Stimulated activated CD8-positive, alpha-beta memory T cell treated with anti-CD3 and anti-CD28 coated beads, Interleukin-12 subunit alpha, Interleukin-12 subunit beta, amount 100 ng/mL, for 24 hours (primary cell): ENCODE results near the gene HIBADH.

Source experiments
- DNase-seq: peaks from one replicate; pipeline ENCODE4 v3.0.0-alpha.2; 2020; ENCODE audit errors: extremely low read depth

HIBADH gene

DNA sequence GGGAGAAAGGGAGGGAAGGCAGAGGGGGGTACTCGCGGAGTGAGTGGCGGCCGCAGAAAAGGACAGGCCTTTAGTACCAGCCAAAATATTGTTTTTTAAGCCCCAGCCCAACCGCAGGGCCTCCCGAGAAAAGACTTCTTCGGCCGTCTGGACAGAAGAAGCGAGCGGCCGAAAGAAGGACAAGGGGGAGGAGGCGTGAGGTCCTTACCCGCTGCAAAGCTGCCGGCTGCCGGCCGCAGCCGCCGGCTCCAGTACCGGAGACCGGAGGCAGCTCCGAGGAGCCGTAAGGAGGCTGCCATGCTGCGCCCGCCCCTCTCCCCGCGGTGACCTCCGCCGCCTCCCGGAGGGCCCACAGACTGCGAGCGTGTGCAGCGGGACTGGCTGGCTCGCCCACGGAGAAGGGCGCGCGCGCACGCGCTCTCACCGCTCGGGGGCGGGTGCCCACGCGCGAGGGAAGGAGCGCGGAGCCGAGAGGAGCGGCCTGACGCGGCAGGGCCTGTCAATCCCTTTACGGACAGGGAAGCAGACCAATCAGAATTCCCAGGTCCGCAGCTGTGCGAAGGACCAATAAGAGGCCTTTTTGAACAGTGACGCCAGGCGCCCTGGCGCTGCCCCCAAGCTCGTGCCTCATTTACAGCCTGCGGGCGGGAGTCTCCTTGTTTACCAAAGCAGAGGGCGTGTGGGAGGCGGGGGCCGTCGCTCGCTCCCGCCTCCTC, at the start of gene HIBADH:
Gene HIBADH (minus strand): TSS at position 394 of the 716 bp plus-strand sequence. CDS start 95 bp downstream, at position 299.
- DNase-seq, result peak; percentile 79

DNA sequence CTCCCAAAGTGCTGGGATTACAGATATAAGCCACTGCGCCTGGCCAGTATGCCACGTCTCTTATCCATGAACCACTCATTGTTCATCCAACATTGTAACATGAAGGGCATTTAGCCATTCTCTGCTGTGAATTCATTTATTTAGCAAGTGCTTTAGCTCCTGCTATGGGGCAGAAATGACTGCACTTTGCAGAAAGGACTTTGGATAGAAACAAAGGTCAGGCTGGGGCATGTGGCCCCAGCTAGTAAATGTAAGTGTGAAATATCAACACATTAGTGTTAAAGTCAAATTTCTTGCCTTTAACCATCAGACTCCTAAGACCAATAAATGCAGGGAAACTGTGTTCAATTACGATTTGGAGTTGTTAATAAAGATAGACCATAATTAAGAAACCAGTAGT, 49.5 kb upstream of the HIBADH start:
- no peak for DNase-seq

DNA sequence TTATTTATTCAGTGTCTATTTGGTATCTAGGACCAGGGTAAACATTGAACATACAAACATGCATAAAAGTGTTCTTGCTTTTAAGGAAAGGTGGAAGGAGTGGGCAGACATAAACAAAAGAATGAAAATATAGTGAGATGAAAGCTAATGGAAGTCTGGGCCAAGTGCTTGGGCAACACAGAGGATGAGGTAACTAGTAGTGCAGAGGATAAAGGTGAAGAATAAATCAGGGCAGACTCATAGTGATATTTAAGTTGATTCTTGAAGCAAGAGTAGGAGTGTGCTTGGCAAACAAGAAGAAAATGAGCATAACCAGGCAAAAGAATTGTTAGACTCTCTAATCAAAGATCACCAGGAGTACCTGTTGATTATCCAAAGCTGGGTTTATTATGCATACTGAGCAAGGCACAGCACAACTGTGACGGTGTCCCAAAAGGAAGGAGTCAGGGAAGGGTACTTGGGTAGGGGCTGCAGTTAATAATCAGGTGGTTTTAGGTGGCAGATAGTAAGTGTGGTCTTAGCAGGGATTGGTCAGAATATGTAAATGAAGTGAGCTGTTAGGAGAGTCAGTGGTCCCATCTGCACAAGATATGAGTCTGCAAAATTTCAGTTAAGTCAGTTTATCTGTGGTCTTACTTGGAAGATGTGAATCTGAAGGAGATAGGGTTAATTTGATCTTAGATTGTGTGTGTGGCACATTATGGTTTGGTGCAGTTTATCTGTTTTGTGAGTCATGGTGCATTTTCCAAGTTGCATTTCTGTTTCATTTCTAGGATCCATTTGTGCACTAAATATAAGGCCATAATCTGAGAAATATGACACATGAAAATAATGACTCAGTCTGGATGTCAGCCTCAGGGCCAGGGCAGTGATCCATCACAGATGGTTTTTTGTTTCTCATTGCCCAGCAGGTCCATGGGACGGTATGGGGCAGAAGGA, 46.7 kb upstream of the HIBADH start:
- DNase-seq, result no peak

DNA sequence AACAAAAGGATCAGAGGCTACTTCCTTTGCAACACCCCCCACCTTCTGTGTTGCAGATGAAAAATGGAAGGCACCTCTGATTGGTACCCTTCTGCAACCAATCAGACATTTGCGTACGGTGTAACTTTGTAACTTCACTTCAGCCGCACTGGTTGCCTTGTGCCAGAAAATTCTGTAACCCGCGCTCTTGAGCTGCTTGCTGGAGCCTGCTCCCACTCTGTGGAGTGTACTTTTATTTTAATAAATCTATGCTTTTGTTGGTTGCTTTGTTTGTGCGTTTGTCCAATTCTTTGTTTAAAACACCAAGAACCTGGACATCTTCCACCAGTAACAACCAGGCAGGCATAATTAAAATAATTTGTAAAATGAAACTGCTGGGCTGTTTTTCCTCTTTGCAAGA, 45.8 kb upstream of the HIBADH start:
- no peak for DNase-seq

DNA sequence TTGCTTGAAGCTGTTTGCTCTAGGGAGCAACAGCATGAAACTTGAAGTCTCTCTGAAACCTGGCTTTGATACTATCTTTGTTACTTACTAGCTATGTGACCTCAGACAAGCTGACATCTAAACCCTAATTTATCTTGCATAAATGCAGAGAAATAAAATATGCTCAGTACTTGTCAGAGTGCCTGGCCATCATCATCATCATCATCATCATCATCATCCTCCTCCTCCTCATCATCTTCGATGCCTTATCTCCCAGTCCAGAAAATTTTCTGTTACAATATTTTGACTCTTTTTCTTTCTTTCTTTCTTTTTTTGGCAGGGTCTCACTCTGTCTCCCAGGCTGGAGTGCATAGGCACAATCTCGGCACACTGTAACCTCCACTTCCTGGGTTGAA, 42.5 kb upstream of the HIBADH start:
- DNase-seq, result no peak

DNA sequence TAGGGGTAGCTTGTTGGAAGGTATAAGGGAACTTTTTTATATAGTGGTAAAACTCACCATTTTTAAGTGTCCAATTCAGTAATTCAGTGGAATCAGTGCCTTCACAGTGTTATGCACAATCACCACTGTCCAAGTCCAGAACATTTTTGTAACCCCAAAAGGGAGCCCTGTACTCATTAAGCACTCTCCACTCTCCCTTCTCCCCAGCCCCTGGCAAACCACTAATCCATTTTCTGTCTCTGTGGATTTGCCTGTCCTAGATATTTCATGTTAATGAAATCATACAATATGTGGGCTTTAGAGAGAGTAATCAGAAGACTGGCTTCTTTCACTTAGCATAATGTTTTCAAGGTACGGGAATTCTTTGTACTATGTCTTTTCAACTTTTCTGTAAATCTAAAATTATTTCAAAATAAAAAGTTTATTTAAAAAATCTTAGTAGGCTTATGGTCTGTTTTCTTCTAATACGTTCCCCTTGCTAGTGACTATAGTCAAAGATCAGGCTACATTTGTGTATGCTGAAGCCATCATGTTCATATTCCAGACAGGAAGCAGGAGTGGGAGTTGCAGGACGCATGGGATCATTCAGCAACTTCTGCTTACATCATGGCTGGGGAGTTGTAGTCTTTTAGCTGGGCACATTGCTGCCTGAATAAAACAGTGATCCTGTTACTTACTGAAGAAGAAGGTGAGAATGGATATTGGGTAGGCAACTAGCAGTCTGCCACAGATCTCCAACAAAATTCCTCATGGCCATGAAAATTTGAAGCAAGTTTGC, 41.9 kb upstream of the HIBADH start:
- no peak for DNase-seq

DNA sequence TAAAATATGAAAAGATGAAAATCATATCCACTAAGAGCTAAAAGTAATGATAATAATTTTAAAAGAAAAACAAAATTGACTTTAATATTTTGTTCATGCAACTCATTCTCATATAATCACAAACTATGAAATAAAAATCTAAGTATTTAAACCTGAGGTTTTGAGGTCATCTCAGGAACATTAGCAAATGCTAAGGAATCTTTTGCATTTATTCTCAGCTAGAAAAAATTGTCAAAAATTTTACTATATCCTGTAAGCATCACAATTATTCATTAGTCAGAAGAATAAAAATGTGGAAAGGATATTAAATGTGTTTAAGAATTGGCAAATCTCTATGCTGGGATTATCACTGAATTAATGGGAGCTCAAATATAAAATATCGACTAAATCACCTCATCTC, 40.5 kb upstream of the HIBADH start:
- no peak for DNase-seq

DNA sequence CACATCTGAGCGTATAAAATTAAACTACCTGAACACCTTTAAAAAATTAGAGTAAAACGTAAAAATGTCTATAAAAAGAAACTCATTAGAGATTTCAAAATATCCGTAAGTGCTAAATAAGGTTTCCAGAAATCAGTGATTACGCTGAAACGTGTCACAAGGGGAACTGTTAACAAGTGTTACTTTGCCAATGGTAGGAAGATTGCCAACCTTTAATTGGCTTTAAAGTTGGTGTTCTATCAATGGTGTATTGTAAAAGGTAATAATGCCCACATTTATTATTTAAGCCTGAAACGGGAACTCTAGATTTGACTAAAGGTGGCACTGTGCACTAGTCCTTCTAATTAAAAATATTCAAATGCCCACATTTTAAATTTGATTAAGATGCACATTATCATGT, 37.8 kb upstream of the HIBADH start:
- no peak for DNase-seq

DNA sequence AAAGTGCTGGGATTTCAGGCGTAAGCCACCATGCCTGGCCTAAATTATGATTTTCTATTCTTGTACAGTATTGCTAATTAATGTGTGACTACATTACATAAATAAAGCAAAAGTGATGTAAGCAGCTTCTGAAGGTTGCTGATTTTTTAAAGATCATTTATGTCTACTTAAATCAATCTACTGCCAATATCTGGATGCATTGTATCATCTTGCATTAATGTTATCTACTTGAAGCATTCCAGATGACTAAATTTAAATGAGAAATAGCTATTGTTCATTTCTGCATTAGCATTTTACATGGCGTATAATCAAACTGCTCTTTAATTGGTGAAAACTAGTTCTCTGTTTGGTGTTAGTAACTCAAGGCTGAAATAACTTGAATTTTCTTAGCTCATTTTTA, 37.1 kb upstream of the HIBADH start:
- no peak for DNase-seq

DNA sequence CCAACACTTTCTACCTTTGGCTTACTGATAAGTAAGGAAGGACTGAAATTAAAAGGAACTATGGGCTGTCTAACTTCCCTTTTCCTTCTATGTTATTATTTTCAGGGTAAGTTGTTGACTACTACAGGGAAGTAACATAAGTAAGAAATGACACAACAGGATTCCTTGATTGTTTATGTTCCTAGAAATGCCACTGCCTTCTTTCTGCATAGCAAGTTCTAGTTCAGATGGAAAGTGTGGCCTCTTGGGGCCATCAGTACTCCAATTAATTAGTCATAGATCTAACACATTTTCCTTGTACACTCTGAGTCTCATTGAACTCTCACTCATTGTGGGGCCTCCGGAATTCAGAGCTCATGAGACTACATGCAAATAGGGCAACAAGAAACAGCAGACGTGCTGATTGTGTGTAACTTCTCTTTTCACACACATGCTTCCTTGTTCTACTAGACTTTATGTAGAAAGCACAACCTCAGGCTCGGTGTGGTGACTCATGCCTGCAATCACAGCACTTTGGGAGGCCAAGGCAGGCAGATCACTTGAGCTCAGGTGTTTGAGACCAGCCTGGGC, 35.3 kb upstream of the HIBADH start:
- DNase-seq, result no peak

DNA sequence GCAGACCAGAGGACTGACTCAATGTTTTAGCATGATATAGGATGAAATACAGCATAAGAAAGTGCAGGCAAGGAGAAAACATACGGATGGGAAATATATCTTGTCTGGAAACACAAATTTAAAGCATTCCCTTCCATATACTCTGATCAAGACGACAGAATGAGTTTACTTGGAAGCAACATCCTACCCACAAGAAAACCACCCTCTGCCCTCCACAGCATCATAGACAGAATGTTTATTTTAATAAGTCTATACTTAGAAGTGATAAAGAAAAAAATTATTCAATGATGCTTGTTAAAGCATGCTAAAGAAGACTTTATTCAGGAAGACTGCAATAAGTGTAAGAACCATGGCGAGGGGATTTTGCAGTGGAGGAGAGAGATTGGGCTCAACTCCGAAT, 32.4 kb upstream of the HIBADH start:
- no peak for DNase-seq

DNA sequence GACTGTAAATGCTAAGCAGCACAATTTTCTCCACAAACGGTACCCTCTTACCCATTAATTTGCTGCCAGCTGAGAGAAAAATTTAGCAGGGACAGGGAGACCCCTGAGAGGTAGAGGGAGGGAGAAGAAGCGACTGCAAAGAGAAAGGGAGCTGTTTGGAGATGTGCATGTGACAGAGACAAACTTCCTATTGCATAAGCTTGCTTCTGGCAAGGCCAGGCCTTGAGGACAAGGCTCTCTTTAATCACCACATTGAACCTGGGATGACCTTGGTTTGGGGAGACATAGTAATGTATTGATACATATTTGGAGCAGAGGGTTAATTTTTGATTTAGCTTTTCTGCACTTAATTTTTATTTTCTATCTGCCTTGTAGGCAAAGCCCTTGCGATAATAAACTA, 31.1 kb upstream of the HIBADH start:
- no peak for DNase-seq

DNA sequence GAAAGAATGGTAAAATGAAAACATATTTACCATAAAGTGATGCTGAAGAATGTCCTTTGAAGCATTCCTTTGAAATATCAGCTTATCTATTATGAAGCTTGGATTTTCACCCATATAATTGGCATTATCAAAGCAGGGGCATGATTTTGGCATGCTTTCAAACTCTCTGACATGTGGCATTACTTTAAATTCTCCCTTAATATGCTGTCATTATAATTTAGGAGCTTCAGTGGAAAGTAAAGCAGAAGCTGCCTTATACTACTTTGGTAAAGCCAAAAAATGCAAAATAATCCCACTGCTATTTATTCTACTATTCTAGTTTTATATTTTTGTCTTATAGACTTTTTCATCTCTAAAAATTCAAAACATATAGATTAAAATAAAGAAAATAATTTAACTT, 28.0 kb upstream of the HIBADH start:
- no peak for DNase-seq

DNA sequence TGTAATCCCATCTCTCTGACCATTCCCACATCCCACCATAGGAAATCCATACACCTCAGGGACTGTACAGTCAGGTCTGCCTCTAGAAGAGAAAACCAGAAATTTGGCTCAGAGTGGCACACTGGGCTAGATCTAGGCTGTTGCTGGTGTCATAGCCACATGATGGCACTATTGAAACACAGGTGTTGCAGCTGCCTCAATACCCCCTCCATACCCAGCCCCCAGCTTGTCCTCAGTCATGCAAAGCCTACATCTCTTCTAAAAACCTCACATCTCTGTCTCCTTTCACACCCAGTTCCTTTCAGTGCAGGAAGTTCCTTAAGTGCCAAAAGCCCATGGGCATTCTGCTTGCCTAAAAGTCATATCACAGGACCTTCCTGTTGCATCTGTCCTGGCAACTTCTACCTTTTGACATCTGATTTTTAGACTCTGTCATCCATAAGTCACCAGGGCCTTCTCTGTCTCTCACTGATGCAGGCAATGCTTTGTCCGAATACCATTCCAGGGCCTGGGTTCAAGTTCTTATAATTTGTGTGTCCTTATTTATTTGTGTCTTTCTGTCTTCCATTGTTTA, 27.0 kb upstream of the HIBADH start:
- DNase-seq, result no peak

DNA sequence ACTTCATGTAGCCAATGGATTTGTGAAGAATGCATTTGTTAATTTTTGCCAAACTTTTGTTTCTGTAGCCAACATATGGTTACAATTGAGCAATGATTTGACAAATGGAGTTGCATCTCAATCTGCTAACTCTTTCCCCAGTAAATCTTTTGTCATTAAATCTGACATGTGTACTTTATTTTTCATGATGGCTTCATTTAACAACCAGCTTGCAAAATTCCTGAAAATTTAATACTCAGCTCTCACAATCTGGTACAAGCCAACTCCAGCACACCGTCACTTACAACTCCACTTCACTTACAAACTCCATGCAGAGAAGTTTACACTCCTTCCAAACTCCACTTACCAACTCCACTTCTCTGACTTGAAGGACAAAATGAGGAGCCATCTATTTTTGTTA, 26.5 kb upstream of the HIBADH start:
- no peak for DNase-seq

DNA sequence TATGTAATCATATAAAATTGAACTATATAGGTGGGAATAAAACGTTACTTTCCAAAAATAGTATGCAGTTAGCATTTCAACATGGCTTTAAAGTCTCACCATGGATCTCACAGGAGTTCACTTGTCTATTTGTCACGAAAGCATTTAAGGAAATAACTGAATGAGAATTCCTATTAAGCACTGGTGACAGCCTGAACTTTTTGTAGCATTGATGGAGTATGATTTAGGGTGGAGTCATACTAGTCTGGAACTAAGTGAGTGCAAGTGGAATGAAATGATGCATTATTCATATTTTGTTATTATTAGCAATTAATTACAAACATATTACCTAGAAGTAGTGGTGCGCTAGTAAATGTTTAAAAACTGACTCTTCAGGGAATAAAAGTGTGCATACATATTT, 26.0 kb upstream of the HIBADH start:
- DNase-seq, result no peak

DNA sequence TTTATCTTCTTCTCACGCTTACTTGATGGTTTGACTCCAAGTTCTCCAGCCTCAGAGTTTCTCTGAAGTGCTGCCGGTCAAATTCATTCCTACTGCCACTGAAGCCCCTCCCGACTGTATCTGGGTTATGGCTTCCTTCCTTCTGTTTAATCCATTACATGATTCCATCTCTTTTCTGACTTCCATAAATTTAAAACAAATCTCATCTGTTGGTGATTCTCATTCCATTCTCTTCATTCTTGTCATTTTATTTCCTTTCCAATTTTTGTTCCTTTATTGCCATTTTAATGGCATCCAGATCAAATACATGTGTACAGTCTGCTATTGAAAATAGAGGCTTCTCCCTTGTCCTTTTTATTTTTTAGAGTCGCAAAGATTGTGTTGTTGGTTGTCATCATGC, 25.4 kb upstream of the HIBADH start:
- no peak for DNase-seq

DNA sequence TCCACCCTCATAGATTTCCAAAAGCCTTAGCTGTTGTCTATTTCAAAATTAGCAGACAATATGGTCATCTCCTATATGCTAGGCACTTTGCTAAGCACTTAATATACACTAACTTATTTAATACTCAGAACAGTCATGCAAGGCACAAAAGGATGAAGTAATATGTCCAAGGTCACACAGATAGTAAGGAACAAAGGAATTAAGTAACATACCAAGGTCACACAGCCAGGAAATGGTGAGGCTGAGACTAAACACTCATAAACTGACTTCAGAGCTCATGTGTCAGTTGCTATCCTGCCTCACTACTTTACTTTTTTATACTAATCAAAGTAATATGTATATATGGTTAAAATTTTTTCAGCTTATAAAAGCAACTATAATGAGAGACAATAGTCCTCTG, 23.6 kb upstream of the HIBADH start:
- DNase-seq, result no peak

DNA sequence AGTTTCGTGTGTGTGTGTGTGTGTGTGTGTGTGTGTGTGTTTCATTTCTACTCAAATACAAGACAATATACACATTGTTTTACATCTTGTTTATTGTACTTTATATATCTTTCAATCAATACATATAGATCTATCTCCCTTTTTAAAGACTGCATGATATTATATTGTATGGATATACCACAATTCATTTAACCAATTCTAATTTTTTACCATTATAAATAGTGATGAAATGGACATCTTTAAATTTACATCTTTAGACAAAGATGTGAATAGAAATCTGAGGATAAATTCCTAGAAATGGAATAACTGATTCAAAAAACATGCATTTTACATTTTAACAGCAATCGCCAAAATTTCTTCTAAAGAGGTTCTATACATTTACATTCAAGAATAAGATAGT, 23.2 kb upstream of the HIBADH start:
- DNase-seq, result no peak

DNA sequence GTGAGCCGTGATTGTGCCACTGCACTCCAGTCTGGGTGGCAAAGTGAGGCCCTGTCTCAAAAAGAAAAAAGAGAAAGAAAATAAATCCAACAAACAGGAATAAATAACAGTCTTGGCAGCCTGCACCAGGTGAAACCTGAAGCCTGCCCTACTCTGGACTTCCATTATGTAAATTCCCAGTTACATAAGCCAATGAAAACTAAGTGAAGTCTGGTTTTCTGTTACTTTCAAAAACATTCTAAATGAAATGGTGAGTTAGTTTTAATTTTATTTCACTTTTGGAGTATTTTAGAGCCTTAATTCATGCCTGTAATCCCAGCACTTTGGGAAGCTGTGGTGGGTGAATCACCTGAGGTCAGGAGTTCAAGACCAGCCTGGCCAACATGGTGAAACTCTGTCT, 22.5 kb upstream of the HIBADH start:
- DNase-seq, result no peak

DNA sequence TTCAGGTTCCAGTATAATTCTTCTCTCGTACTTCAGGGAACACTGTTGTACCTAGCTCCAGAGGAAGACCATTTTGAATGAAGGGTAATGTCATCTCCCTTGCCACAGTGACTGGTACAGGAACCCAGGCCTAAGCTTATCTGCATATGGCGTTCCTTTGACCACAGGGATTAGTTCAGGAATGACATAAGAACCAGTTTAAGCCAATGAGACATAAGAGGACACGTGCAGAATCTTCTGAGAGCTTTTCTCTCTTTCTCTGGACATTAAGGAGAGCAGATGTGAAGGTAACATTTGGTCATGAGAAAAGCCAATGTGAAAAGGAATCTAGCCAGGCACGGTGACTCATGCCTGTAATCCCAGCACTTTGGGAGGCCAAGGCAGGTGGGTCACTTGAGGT, 21.8 kb upstream of the HIBADH start:
- DNase-seq, result no peak

DNA sequence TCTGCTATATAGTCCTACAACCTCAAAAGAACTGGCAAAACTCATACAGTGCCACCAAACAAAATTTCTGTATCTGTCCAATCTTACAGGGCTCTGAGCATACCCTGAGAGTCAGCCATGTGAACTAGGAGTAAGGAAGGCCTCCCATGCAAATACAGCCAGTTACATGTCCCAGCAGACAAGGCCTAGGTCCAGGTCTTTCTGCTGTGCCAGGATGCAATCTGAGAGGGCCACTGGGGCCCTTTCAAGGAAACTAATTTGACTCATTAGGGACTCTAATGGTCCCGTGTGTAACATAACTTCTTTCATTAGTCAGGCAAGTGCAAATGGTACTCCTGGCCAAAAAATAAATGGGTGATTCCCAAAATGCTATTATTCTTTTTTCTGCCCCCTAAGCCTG, 17.9 kb upstream of the HIBADH start:
- DNase-seq, result no peak
